Astrocyte (in vitro differentiated cells and primary cell): ENCODE data around the gene CD27.

ENCODE experiments used
- CTCF ChIP-seq: IDR thresholded peaks from 2 replicates; pipeline ENCODE4 v1.5.1; 2011; ENCODE audit warnings: low read depth, mild to moderate bottlenecking, inconsistent platforms, low read length, moderate library complexity; ENCODE audit not compliant: insufficient read depth
- EZH2 ChIP-seq: IDR thresholded peaks from 2 replicates; pipeline ENCODE4 v1.6.1; 2012; ENCODE audit warnings: mild to moderate bottlenecking, low read length, inconsistent platforms; ENCODE audit not compliant: insufficient read depth

- TF ChIP-seq CTCF (no peak), EZH2 (no peak)
These were observed 1.9 kb upstream of the CD27 start for GRCh38 chr12:6442836-6443235.
